GM21737 (cell line): ENCODE measurements around the gene TSC2.
"Not testable (repeated sequence)": the region's sequence is repeated elsewhere in the genome, so short reads cannot be mapped to it uniquely, and the experiment has no call there.

Experiments used
- ATAC-seq: cut with Tn5 transposase; IDR thresholded peaks from one replicate; pipeline ENCODE4 v1.9.1; 2021; ENCODE audit warnings: mild to moderate bottlenecking, moderate library complexity; ENCODE audit not compliant: unreplicated experiment

TSC2 gene

GRCh38 chr16:2135770-2136490 lies 88.1 kb downstream of the TSC2 start, which contains the start of gene PKD1:
Gene PKD1 (minus strand): TSS chr16:2135898. CDS start chr16:2135689, 209 bp downstream.
- not testable (repeated sequence) for ATAC-seq
